A204.1 (cell line): ENCODE data around the gene OPN3.

Experiments used
- FAIRE-seq: peaks from 2 replicates; lab custom pipeline; 2012; peaks lifted over from hg19 to GRCh38; lab: Jason Lieb, UNC

OPN3 gene

DNA sequence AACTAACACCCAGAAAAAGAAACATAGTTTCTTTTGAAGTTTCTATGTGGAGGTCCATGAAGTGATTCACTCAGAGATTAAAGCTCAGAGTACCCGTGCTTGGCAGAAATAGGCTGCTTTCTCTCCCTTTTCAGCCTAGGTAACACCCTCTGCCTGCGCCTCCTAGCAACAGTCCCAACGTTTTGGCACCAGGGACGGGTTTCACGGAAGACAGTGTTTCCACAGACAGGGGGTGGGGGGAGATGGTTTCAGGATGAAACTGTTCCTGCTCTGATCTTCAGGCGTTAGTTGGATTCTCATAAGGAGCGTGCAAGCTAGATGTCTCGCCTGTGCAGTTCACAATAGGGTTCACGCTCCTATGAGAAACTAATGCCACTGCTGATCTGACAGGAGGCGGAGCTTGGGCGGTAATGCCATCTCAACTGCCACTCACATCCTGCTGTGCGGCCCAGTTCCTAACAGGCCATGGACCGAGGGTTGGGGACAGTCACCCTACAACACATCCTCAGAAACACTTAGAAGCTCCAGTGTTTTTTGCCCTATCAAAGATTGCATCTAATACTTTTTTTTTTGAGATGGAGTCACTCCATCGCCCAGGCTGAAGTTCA lies 53.2 kb downstream of the OPN3 start:
- no peak for FAIRE-seq

DNA sequence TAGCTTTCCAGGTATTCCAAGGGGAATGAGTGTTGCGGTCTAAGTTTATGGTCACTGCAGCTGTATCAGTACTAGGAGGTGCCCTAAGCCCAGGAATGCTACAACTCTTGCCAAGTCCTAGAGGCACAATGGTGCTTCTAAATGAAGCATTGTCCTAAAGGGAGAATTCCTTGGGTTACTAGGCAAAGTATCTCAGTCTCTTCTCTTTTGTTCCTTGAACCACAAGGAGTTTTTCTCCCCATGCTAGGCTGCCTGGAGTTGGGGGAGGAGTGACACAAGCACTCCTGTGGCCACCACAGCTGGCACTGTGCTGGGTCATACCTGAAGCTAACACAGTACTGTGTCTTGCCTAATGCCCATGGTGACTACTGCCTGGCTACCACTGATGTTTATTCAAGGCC lies 57.2 kb downstream of the OPN3 start:
- no peak for FAIRE-seq

DNA sequence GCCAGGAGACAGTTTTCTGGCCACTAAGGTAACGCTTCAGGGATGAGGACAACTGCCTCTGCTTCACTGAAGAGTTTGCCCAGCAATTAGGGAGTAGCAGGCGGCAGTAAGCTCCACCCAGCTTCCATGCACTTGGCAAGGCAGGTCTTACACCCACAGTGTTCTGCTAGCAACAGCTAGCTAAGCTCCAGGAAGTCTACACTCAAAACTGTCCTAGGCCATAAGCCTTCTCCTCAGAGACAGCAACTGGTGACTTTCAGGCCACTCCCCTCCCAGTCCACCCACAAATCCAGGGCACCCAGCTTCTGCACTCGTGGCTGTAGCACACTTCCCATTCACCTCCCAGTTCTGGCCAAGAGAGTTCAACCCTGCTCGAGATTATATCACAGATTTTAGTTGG lies 60.7 kb downstream of the OPN3 start:
- FAIRE-seq, result no peak

DNA sequence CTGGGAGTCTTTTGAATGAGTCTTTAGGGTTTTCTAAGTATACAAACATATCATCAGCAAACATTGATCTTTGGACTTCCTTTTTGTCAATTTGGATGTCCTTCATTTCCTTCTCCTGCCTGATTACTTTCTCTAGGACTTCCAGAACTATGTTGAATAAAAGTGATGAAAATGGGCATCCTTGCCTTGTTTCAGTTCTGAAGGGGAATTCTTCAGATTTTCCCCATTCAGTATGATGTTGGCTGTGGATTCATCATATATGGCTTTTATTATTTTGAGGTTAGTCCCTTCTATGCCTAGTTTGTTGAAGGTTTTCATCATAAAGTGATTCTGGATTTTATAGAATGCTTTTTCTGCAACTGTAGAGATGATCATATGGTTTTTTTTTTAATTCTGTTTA lies 66.0 kb downstream of the OPN3 start:
- FAIRE-seq, result no peak

DNA sequence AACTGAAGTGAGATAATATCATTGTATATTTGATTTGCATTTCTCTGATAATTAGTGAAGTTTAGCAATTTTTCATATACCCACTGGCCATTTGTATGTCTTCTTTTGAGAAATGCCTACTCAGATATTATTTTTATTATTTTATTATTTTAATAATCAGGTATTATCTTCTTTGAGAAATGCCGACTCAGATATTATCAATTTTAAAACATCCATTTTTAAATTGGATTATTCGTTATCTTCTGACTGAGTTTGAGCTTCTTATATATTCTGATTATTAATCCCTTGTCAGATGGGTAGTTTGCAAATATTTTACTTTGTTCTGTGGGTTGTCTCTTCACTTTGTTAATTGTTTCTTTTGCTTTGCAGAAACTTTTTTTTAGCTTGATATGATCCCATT lies 70.3 kb downstream of the OPN3 start:
- no peak for FAIRE-seq

DNA sequence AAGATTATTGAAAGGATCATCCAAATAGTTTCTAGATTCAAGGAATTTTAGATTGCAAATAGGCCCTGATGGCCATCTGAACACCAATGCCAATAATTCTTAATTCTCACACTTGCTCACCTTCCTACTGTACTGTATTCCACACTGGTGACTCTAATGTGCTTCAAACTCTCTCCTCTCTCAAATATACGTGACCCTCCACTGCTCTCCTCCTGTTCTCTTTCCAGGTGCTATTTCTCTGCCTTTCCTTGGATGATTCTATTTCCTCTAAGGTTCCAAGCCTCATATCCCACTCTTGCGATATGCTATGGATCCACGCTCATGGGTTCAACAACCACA lies 79.4 kb downstream of the OPN3 start:
- FAIRE-seq, result no peak

DNA sequence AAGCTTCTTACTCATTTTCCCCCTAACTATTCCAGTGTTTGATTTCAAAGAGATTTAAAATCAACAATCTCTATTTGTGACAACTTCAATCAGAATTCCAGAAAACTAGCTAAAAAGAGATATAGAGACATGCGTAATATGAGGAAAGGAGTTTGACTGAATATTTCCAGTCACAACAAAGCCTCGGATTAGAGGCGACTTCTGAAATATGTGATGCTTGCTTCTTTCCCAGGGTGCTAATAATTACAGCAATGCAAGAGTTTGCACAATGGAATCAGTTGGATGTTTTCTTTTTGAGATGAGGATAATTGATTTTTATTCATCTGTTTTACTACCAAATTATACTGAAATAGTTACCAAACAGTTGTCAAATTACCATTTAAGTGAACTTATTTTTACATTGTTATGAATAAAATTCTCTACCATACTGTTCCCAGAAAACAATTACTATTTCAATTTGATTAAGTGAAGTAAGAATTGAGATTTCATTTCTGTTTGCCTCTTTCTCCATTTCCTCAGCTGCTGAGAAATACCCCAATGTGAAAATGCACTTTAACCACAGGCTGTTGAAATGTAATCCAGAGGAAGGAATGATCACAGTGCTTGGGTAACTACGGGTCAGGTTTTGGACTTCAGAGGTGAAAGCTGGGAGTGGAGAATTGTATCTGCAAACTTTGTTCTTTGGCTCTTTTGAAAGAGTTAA lies 79.9 kb downstream of the OPN3 start:
- FAIRE-seq, result no peak

DNA sequence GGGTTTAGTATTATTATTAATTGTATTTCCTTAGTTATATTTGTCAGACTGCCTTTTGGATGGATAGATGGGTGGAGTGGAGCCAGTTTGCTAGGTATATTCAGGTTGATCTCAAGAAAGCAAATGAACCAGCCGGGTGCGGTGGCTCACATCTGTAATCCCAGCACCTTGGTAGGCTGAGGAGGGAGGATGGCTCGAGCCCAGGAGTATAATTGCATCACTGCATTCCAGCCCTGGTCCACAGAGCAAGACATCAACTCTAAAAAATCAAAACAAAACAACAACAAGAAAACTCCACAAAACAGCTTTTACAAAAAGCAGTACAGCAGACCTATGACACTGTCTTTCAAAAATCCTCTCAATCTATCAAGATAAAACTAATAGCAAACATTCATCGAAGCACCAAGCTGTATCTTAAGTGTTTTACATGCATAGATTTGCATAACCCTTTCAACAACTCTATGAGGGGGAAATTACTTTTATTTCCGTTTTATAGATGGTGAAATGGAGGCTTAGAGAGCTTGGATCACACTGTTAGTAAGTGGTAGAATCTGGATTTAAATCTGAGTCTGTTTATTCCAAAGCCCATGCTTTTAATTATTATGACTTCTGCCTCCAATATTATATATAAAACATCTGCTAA lies 82.5 kb downstream of the OPN3 start:
- no peak for FAIRE-seq

DNA sequence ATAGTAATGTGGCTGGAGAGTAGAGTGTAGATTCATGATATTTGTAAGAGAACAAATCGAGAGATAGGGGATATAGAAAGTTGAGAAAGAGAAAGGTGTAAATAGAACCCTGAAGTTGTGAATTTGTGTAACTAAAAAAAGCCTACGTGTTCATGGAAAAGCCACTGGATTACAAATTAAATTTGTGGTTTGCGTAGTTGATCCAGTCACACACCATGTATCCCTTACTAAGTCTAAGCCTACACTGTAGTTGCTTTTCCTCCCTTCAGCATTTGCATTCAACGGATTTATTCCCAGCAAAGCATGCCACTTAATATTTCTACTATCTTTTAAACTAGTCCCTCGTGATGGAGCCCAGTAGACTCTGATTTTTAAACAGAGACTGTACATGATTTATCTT lies 83.1 kb downstream of the OPN3 start:
- FAIRE-seq, result no peak

DNA sequence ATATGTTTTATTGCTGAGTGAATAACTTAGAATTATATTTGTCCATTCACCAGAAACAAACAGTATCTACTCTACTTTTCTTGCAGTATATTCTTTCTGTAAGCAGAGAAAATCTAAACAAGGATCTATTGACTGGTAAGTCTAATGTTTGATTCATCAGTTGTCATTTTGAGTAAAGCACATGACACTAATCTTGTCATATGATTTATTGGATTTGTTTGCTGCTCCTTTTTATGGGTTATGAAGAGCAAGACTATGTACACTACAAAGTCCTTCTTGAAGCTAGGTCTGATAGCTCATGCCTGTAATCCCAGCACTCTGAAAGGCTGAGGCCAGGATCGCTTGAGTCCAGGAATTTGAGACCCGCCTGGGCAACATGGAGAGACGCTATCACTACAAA lies 84.6 kb downstream of the OPN3 start:
- FAIRE-seq, result no peak

DNA sequence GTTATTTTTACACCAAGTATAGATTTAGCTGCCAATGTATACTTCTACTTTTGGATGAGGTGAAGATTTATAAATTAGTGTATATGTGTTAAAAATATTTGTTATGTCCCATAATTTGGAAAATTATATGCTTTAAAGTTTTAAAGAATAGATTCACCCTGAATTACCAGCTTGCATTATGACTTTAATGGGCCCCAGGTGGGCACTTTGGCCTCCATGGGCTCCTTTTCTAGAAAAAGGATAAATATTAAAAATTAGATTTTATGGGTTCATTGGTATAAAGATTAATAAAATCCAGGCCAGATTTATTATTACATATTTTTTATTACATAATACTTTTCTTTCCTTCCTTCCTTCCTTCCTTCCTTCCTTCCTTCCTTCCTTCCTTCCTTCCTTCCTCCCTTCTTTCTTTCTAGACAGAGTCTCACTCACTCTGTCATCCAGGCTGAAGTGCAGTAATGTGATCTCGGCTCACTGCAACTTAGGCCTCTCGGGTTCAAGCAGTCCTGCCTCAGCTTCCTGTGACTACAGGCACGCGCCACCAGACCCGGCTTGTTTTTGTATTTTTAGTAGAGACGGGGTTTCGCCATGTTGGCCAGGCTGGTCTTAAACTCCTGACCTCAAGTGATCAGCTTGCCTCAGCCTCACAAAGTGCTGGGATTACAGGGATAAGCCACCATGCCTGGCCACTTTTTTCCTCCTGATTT lies 86.1 kb downstream of the OPN3 start:
- FAIRE-seq, result no peak

DNA sequence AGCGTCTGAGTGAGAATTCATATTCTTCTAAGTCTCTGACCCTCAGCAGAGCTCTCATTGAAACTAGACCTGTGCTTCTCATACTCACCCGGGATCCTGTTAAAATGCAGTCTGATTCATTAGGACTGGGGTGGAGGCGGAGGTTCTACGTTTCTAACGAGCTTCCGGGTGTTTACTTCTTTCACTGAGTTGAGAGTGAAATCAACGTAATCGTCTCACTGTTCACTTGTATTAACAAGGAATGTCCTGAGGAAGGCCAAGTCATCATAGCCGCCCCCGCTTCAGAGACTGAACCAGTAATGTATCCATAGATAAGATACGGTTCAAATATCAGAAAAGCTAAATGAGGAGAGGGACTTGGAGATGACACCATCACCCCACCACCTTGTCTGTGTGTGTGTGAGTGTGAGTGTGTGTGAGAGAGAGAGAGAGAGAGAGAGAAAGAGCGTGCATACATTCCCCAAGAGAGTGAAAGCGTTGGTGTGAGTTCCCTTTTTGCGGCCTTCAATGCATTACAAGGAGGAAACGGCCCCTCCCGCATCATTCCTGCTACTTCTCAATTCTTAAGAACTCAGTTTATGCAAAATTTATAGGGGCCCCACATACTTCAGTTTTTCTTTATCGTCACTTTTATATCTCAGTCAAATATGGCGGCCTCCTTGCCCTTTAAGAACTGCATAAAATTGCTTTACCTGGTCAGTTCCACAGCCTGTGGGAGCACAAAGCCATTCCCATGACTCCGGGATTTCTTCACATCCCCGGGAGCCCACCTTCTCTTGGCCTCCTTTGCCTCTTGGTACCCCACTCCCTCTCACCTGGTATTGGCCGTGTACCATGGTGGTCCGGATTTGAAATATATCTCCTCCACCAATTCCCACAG lies 88.2 kb downstream of the OPN3 start:
- FAIRE-seq, result no peak

DNA sequence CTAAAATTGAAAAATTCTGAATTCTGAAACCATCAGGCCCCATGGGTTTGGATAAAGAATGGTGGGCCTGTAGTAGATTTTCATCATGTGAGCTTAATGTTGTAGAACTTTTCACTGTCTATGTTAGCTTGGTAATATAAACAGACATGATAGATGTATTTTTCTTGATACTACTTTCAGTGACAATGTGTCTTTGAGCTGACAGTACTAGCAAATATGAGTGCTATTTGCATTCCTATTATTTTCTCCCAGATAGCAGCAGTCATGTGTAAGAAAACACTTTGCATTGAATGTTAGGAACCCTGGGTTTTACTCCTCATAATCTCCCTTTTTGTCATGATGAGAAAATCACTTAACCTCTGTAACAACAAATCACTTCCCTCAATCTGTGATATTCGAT lies 89.9 kb downstream of the OPN3 start:
- no peak for FAIRE-seq

DNA sequence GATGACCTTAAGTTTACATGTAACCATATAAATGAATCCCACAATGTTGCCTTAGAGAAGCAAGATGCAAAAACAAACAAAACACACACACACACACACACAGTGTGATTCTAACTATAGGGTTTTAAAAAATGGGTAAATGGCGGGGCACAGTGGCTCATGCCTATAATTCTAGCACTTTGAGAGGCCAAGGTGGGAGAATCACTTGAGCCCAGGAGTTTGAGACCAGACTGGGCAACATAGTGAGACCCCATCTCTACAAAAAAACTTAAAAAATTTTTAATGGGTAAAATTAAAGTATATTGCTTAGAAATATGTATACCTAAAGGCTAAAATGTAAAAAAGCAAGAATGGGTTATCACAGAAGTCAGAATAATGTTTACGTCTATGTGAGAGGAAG lies 92.2 kb downstream of the OPN3 start:
- no peak for FAIRE-seq
